Measurements from ENCODE around the gene MCM10. TPM values are rescaled to one million over a fixed set of nuclear protein-coding genes. Genes with fewer than 3 reads are reported as not detected.

Gene MCM10
- total and polyA plus RNA-seq, 2 donors (not counting 3 experiments of a cell fraction or from before 2014, with no cell fraction given): 3.3 to 31.6 TPM

DNA sequence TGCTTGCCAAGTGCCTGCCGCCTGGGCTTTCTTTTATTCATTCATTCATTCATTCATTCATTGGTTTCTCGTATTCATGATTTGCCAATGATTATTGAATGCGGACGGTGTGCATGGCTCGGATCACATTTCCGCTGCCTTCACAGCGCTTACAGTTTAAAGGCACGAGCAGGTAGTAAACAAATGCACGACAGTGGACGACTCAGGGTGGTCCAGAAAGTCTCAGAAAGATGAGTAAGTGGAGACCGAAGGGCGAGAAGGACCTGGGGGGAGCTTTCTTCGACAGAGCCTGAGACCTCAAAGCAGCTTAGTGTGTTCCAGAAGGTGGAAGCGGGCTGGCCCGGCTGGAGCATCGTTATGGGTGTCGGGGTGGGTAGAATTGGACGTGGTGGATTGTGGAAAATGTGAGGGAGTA is 506 bp downstream of the MCM10 start:
- Histone ChIP-seq H3K27me3 (ENCODE audit: control insufficient read depth in 2 of 2, insufficient read depth in 2 of 2, low read length in 2 of 2) (no peaks in the 10 kb centered on the region), H3K9ac (replicated peaks; ENCODE audit: extremely low read depth, insufficient read depth, low read length) (peak overlapping the region; percentile 87), H3K27ac (ENCODE audit: insufficient read depth, low read depth, low read length) (peak overlapping the region; percentile 52), H3K4me1 (ENCODE audit: control insufficient read depth, extremely low read depth, insufficient read depth, low read length) (peaks cover 13% of the 10 kb centered on the region), H3K4me3 (replicated peaks in 1 of 3; ENCODE audit: insufficient read depth in 1 of 3, low read depth in 1 of 3, low read length in 3 of 3) (peak overlapping the region; percentile 71 to 93 (median 85)), H3K9me1 (replicated peaks; ENCODE audit: control insufficient read depth, extremely low read depth, insufficient read depth, low read length) (no peaks in the 10 kb centered on the region), H3K9me3 (replicated peaks; ENCODE audit: control insufficient read depth, insufficient read depth, low read length) (no peaks in the 10 kb centered on the region), H4K20me1 (replicated peaks; ENCODE audit: control insufficient read depth, extremely low read depth, insufficient read depth, low read length) (no peaks in the 10 kb centered on the region), H2AFZ (ENCODE audit: low read depth, low read length) (peak overlapping the region; percentile 90), H3K36me3 (ENCODE audit: control insufficient read depth in 2 of 2, extremely low read depth in 1 of 2, insufficient read depth in 2 of 2, low read length in 2 of 2) (no peaks in the 10 kb centered on the region), H3K4me2 (ENCODE audit: insufficient read depth, low read length) (peak overlapping the region; percentile 84), H3K79me2 (ENCODE audit: control insufficient read depth, insufficient read depth, low read length) (peaks cover 24% of the 10 kb centered on the region)
- POLR2A ChIA-PET: no interaction called here
- peak; percentile 15 for DNase-seq (ENCODE audit: low read depth, low spot score)
- BruUV-seq (replicated peaks): TSS peak; percentile 63
- no peak for FAIRE-seq
- CTCF ChIA-PET: interaction anchor here (0.6 to 2.4 kb wide), 12 partner anchors 8 to 1071 kb away, joined by 3 to 50 read pairs (median 4); partner anchors contain the start of gene PHYH
- intact Hi-C loops (cut with micrococcal nuclease) (loop anchor here (1.0 to 2.0 kb wide), 4 partner anchors 61 to 374 kb away; partner anchors contain the start of gene SEPHS1), dilution Hi-C loops (cut with MboI; ENCODE audit: extremely low pct_ligation_motif_present, low sequenced_read_pairs) (no loop called here)
- no peak for TF ChIP-seq POLR2AphosphoS5 (IDR thresholded peaks at IDR 0.05; ENCODE audit: insufficient read depth, low read depth, low read length)
- no peak for TF ChIP-seq GATA2 (IDR thresholded peaks at IDR 0.05; ENCODE audit: insufficient read depth, insufficient read length, low read depth, low read length)
- no peak for TF ChIP-seq JUN (IDR thresholded peaks at IDR 0.05; ENCODE audit: borderline replicate concordance, insufficient read depth, insufficient read length, low read depth)
- TF ChIP-seq MYC (IDR thresholded peaks at IDR 0.05; ENCODE audit: low read depth, low read length): no peak
- no peak for TF ChIP-seq EZH2 (IDR thresholded peaks at IDR 0.05; ENCODE audit: borderline replicate concordance, low read depth, low read length, severe bottlenecking)
- TF ChIP-seq, protein P1, sequence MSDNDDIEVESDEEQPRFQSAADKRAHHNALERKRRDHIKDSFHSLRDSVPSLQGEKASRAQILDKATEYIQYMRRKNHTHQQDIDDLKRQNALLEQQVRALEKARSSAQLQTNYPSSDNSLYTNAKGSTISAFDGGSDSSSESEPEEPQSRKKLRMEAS (IDR thresholded peaks at IDR 0.05; ENCODE audit: insufficient read depth, insufficient read length): no peak
- TF ChIP-seq, protein P2, sequence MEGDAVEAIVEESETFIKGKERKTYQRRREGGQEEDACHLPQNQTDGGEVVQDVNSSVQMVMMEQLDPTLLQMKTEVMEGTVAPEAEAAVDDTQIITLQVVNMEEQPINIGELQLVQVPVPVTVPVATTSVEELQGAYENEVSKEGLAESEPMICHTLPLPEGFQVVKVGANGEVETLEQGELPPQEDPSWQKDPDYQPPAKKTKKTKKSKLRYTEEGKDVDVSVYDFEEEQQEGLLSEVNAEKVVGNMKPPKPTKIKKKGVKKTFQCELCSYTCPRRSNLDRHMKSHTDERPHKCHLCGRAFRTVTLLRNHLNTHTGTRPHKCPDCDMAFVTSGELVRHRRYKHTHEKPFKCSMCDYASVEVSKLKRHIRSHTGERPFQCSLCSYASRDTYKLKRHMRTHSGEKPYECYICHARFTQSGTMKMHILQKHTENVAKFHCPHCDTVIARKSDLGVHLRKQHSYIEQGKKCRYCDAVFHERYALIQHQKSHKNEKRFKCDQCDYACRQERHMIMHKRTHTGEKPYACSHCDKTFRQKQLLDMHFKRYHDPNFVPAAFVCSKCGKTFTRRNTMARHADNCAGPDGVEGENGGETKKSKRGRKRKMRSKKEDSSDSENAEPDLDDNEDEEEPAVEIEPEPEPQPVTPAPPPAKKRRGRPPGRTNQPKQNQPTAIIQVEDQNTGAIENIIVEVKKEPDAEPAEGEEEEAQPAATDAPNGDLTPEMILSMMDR (IDR thresholded peaks at IDR 0.05; ENCODE audit: extremely low read depth in 1 of 2, insufficient read depth in 1 of 2, low read depth in 1 of 2, low read length in 2 of 2): no peak
- TF ChIP-seq FOS (IDR thresholded peaks at IDR 0.05; ENCODE audit: borderline replicate concordance, insufficient read depth, low read length): no peak
- TF ChIP-seq POLR2A (IDR thresholded peaks at IDR 0.05; ENCODE audit: low read depth, low read length): no peak

Measured in endothelial cell of umbilical vein (primary cell).